ENCODE data around the gene CCDC24. TPM values are rescaled to one million over a fixed set of nuclear protein-coding genes. Genes with fewer than 3 reads are reported as not detected.

CCDC24 gene
- total RNA-seq, 1 donor from 2014 or later = 1.4 TPM

DNA sequence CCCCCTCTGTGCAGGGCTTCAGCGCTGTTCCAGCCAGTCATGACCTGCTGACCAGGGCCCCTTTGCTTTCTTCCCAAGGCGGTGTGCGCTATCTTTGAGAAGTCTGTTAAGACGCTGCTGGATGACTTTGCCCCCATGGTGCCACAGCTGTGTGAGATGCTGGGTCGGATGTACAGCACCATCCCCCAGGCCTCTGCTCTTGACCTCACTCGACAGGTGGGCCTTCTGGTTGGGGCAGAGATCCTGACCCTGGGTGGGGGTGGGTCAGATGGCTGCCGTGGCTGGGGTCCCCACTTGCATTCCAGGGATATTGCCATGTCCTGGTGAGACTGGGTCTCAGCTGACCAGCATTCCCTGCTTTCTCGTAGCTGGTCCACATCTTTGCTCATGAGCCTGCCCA is 30.6 kb upstream of the CCDC24 start:
- peaks cover 17% of the 10 kb centered on the region for H3K4me1 ChIP-seq
- no peak for TF ChIP-seq CTCF (IDR thresholded peaks at IDR 0.05; ENCODE audit: borderline replicate concordance)
- DNase-seq = no peak
- intact Hi-C loops (cut with micrococcal nuclease) = no loop called here
- H3K27ac ChIP-seq (replicated peaks) = no peak overlapping the region
- no peaks in the 10 kb centered on the region for H3K27me3 ChIP-seq (ENCODE audit: low read depth)
- H3K9me3 ChIP-seq (replicated peaks) = no peaks in the 10 kb centered on the region
- peaks cover 91% of the 10 kb centered on the region for H3K36me3 ChIP-seq
- H3K4me3 ChIP-seq = no peak overlapping the region

- no peak for DNase-seq
Measured at GRCh38 chr1:43961692-43962091, 29.7 kb upstream of the CCDC24 start.

GRCh38 chr1:43962324-43962723 is 29.1 kb upstream of the CCDC24 start:
- Histone ChIP-seq H3K27me3 (ENCODE audit: low read depth) (no peaks in the 10 kb centered on the region), H3K9me3 (replicated peaks) (no peaks in the 10 kb centered on the region), H3K4me3 (no peak overlapping the region), H3K36me3 (peaks cover 92% of the 10 kb centered on the region), H3K27ac (replicated peaks) (no peak overlapping the region), H3K4me1 (peaks cover 17% of the 10 kb centered on the region)
- intact Hi-C loops (cut with micrococcal nuclease) = no loop called here
- no peak for DNase-seq
- no peak for TF ChIP-seq CTCF (IDR thresholded peaks at IDR 0.05; ENCODE audit: borderline replicate concordance)

More at GRCh38 chr1:43961692-43962091, 29.7 kb upstream of the CCDC24 start:
- Histone ChIP-seq H3K9me3 (replicated peaks) (no peaks in the 10 kb centered on the region), H3K27me3 (ENCODE audit: low read depth) (no peaks in the 10 kb centered on the region), H3K36me3 (peaks cover 92% of the 10 kb centered on the region), H3K4me3 (no peak overlapping the region), H3K4me1 (peaks cover 17% of the 10 kb centered on the region), H3K27ac (replicated peaks) (no peak overlapping the region)
- TF ChIP-seq CTCF (IDR thresholded peaks at IDR 0.05; ENCODE audit: borderline replicate concordance) = no peak
- intact Hi-C loops (cut with micrococcal nuclease) = no loop called here

GRCh38 chr1:43963006-43963405 is 28.4 kb upstream of the CCDC24 start:
- H3K36me3 ChIP-seq = peaks cover 90% of the 10 kb centered on the region
- peaks cover 17% of the 10 kb centered on the region for H3K4me1 ChIP-seq
- intact Hi-C loops (cut with micrococcal nuclease) = no loop called here
- H3K4me3 ChIP-seq = no peak overlapping the region
- H3K9me3 ChIP-seq (replicated peaks) = no peaks in the 10 kb centered on the region
- no peak for TF ChIP-seq CTCF (IDR thresholded peaks at IDR 0.05; ENCODE audit: borderline replicate concordance)
- no peaks in the 10 kb centered on the region for H3K27me3 ChIP-seq (ENCODE audit: low read depth)
- DNase-seq = no peak
- H3K27ac ChIP-seq (replicated peaks) = no peak overlapping the region

GRCh38 chr1:43963890-43964289 is 27.5 kb upstream of the CCDC24 start:
- TF ChIP-seq CTCF (IDR thresholded peaks at IDR 0.05; ENCODE audit: borderline replicate concordance) = no peak
- peaks cover 82% of the 10 kb centered on the region for H3K36me3 ChIP-seq
- intact Hi-C loops (cut with micrococcal nuclease) = no loop called here
- no peak overlapping the region for H3K4me3 ChIP-seq
- H3K27ac ChIP-seq (replicated peaks) = no peak overlapping the region
- DNase-seq = no peak
- no peaks in the 10 kb centered on the region for H3K9me3 ChIP-seq (replicated peaks)
- H3K4me1 ChIP-seq = peaks cover 17% of the 10 kb centered on the region
- H3K27me3 ChIP-seq (ENCODE audit: low read depth) = no peaks in the 10 kb centered on the region

- no peak overlapping the region for H3K4me3 ChIP-seq
- no peak for DNase-seq
- H3K36me3 ChIP-seq = peaks cover 67% of the 10 kb centered on the region
- intact Hi-C loops (cut with micrococcal nuclease) = no loop called here
- no peaks in the 10 kb centered on the region for H3K27me3 ChIP-seq (ENCODE audit: low read depth)
- H3K4me1 ChIP-seq = peaks cover 26% of the 10 kb centered on the region
- no peak overlapping the region for H3K27ac ChIP-seq (replicated peaks)
- no peak for TF ChIP-seq CTCF (IDR thresholded peaks at IDR 0.05; ENCODE audit: borderline replicate concordance)
- no peaks in the 10 kb centered on the region for H3K9me3 ChIP-seq (replicated peaks)
Measured at GRCh38 chr1:43965316-43965715, 26.1 kb upstream of the CCDC24 start.

All from left ventricle myocardium inferior (tissue), 1 donor.